DMS153 (cell line): ENCODE measurements around the gene RAP1GAP2.

ENCODE experiments used
- DNase-seq: peaks from one replicate; lab custom pipeline; 2025; lab: John Stamatoyannopoulos, UW

RAP1GAP2 gene

GRCh38 chr17:2911035-2911754 is 115.0 kb downstream of the RAP1GAP2 start:
- no peak for DNase-seq

GRCh38 chr17:2911755-2912111 is 115.5 kb downstream of the RAP1GAP2 start:
- no peak for DNase-seq

GRCh38 chr17:2912754-2913153 is 116.5 kb downstream of the RAP1GAP2 start:
- no peak for DNase-seq

GRCh38 chr17:2916461-2916860 is 120.2 kb downstream of the RAP1GAP2 start:
- DNase-seq: no peak

GRCh38 chr17:2921443-2921842 is 125.2 kb downstream of the RAP1GAP2 start:
- DNase-seq: no peak

- DNase-seq: no peak
Observed at GRCh38 chr17:2924211-2924610, 128.0 kb downstream of the RAP1GAP2 start.

GRCh38 chr17:2925011-2925410 is 128.8 kb downstream of the RAP1GAP2 start:
- DNase-seq: no peak

GRCh38 chr17:2926019-2926650 is 129.9 kb downstream of the RAP1GAP2 start:
- DNase-seq: no peak

GRCh38 chr17:2928294-2928890 is 132.2 kb downstream of the RAP1GAP2 start:
- DNase-seq: no peak

- no peak for DNase-seq
Observed at GRCh38 chr17:2929881-2930533, 133.8 kb downstream of the RAP1GAP2 start.

GRCh38 chr17:2931876-2932275 is 135.6 kb downstream of the RAP1GAP2 start:
- no peak for DNase-seq

GRCh38 chr17:2932946-2933345 is 136.7 kb downstream of the RAP1GAP2 start:
- no peak for DNase-seq

- no peak for DNase-seq
Observed at GRCh38 chr17:2933606-2934005, 137.4 kb downstream of the RAP1GAP2 start.

- no peak for DNase-seq
Observed at GRCh38 chr17:2935632-2936031, 139.4 kb downstream of the RAP1GAP2 start.

GRCh38 chr17:2936351-2936750 is 140.1 kb downstream of the RAP1GAP2 start:
- no peak for DNase-seq

GRCh38 chr17:2936771-2937321 is 140.6 kb downstream of the RAP1GAP2 start:
- no peak for DNase-seq

GRCh38 chr17:2937331-2938003 is 141.2 kb downstream of the RAP1GAP2 start:
- no peak for DNase-seq

GRCh38 chr17:2939714-2940351 is 143.6 kb downstream of the RAP1GAP2 start:
- no peak for DNase-seq

GRCh38 chr17:2940352-2940751 is 144.1 kb downstream of the RAP1GAP2 start:
- no peak for DNase-seq

GRCh38 chr17:2943981-2944380 is 147.7 kb downstream of the RAP1GAP2 start:
- DNase-seq: no peak

GRCh38 chr17:2945299-2945698 is 149.1 kb downstream of the RAP1GAP2 start:
- DNase-seq: no peak

GRCh38 chr17:2946144-2946543 is 149.9 kb downstream of the RAP1GAP2 start:
- no peak for DNase-seq
